GM12878 (cell line): ENCODE measurements around the gene SLC36A3. TPM values are rescaled to one million over a fixed set of nuclear protein-coding genes. Genes with fewer than 3 reads are reported as not detected.

Experiments used
- BCL3 ChIP-seq: IDR thresholded peaks from 2 replicates; pipeline ENCODE4 v1.6.1; 2011; ENCODE audit warnings: borderline replicate concordance, low read depth, mild to moderate bottlenecking, moderate library complexity, low read length; ENCODE audit not compliant: insufficient read depth, poor library complexity, severe bottlenecking
- CUX1 ChIP-seq: IDR thresholded peaks from 2 replicates; pipeline ENCODE4 v1.6.1; 2012; ENCODE audit warnings: improper control_type of control experiment, low read depth, low read length; ENCODE audit not compliant: insufficient replicate concordance
- ELK1 ChIP-seq: IDR thresholded peaks from 2 replicates; pipeline ENCODE4 v1.6.1; 2012; ENCODE audit warnings: low read depth, low read length, improper control_type of control experiment
- EZH2 ChIP-seq: IDR thresholded peaks from 2 replicates; pipeline ENCODE4 v1.6.1; 2012; ENCODE audit warnings: low read depth, mild to moderate bottlenecking, control low read depth, inconsistent platforms, low read length, borderline replicate concordance; ENCODE audit not compliant: control insufficient read depth
- KLF5 ChIP-seq: fragments of 450-650 bp; IDR thresholded peaks from 2 replicates; pipeline ENCODE4 v1.6.1; 2014; ENCODE audit warnings: mild to moderate bottlenecking; ENCODE audit not compliant: partially characterized antibody
- LARP7 ChIP-seq: fragments of 450-650 bp; IDR thresholded peaks from 2 replicates; pipeline ENCODE4 v1.6.1; 2017; ENCODE audit warnings: mild to moderate bottlenecking
- MTA2 ChIP-seq: fragments of 450-650 bp; IDR thresholded peaks from 2 replicates; pipeline ENCODE4 v1.6.1; 2016; ENCODE audit warnings: low read depth, mild to moderate bottlenecking, moderate library complexity
- MYC ChIP-seq: IDR thresholded peaks from 2 replicates; pipeline ENCODE4 v1.6.1; 2011; ENCODE audit warnings: mild to moderate bottlenecking, low read length, moderate library complexity, inconsistent platforms; ENCODE audit not compliant: insufficient read depth, insufficient replicate concordance, insufficient read length, severe bottlenecking
- NBN ChIP-seq: fragments of 450-650 bp; IDR thresholded peaks from 2 replicates; pipeline ENCODE4 v1.6.1; 2016
- NFYA ChIP-seq: IDR thresholded peaks from 2 replicates; pipeline ENCODE4 v1.6.1; 2011; ENCODE audit warnings: low read depth, mild to moderate bottlenecking, low read length, improper control_type of control experiment, borderline replicate concordance
- NFYB ChIP-seq: IDR thresholded peaks from 2 replicates; pipeline ENCODE4 v1.6.1; 2011; ENCODE audit warnings: low read depth, mild to moderate bottlenecking, low read length, improper control_type of control experiment, moderate library complexity; ENCODE audit not compliant: insufficient read depth
- NRF1 ChIP-seq: conservative IDR thresholded peaks from 2 replicates; pipeline ENCODE4 v1.6.1; 2011; ENCODE audit warnings: mild to moderate bottlenecking, low read depth, low read length, improper control_type of control experiment
- POLR2A ChIP-seq: IDR thresholded peaks from 2 replicates; pipeline ENCODE4 v1.6.1; 2011; ENCODE audit warnings: low read depth, mild to moderate bottlenecking, low read length
- SPI1 ChIP-seq: IDR thresholded peaks from 2 replicates; pipeline ENCODE4 v1.6.1; 2011; ENCODE audit warnings: low read depth, mild to moderate bottlenecking, low read length, moderate library complexity, borderline replicate concordance; ENCODE audit not compliant: insufficient read depth
- TAF1 ChIP-seq: IDR thresholded peaks from 2 replicates; pipeline ENCODE4 v1.6.1; 2011; ENCODE audit warnings: mild to moderate bottlenecking, low read depth, low read length, borderline replicate concordance
- WRNIP1 ChIP-seq: IDR thresholded peaks from 2 replicates; pipeline ENCODE4 v1.6.1; 2011; ENCODE audit warnings: low read depth, low read length, improper control_type of control experiment, borderline replicate concordance
- YY1 ChIP-seq: IDR thresholded peaks from 2 replicates; pipeline ENCODE4 v1.6.1; 2011; ENCODE audit warnings: low read depth, mild to moderate bottlenecking, low read length
- polyA plus RNA-seq, 11 experiments: library from polyadenylated mRNA; depleted of rRNA in 4 of 11; unstranded in 6 of 11; stranded (reverse) in 5 of 11; fragments of >200 nt; fragmentation: Nextera tagmentation in 4 of 11; fragmentation: Illumina TruSeq in 1 of 11; extraction: Ambion mirVana in 4 of 11; extraction: Trizol in 1 of 11; gene quantifications; 1 replicate in 1 of 11; 2 replicates in 10 of 11; pipeline versions ENCODE4 v1.2.1 to v1.2.3, GENCODE V29; 2011 to 2016; ENCODE audit warnings: inconsistent platforms in 2 of 11, missing spikeins in 2 of 11, low read depth in 1 of 11
- total RNA-seq, 4 experiments: library from RNA; depleted of rRNA in 3 of 4; stranded (reverse); fragments of >200 nt in 3 of 4; fragmentation: Illumina TruSeq in 1 of 4; extraction: Trizol in 1 of 4; gene quantifications; 2 replicates each; pipeline versions ENCODE4 v1.2.1 to v1.2.3, GENCODE V29; 2013 to 2021

SLC36A3 gene
- total and polyA plus RNA-seq, 10 of the 15 experiments (the other 5 are each of a cell fraction or from before 2014, with no cell fraction given): 0.03 TPM; not detected in 9

- peak; percentile 30; the same call in 1 of the 2 replicates for TF ChIP-seq MTA2
- no peak for TF ChIP-seq BCL3
- TF ChIP-seq KLF5: no peak
- TF ChIP-seq NFYB: no peak
- no peak for TF ChIP-seq EZH2
- 0 out of 2 replicates have a peak, but pooled peaks have one; percentile 54 for TF ChIP-seq NBN
- no peak for TF ChIP-seq NRF1
- TF ChIP-seq LARP7: no peak
- no peak for TF ChIP-seq SPI1
- TF ChIP-seq MYC: no peak
- TF ChIP-seq YY1: no peak
- TF ChIP-seq ELK1: 0 out of 2 replicates have a peak, but pooled peaks have one; percentile 49
- peak; percentile 38; the same call in 1 of the 2 replicates for TF ChIP-seq POLR2A
- TF ChIP-seq CUX1: no peak
- no peak for TF ChIP-seq WRNIP1
- no peak for TF ChIP-seq NFYA
- peak; percentile 31; the same call in 1 of the 2 replicates for TF ChIP-seq TAF1
These were observed 65.2 kb downstream of the SLC36A3 start (continued) for GRCh38 chr5:151238303-151238741.
